ENCODE measurements around the gene DYSF.

The DYSF gene

GRCh38 chr2:71456617-71457016 is 3.3 kb downstream of the DYSF start:
- DNase-seq (ENCODE audit: low read depth): no peak

GRCh38 chr2:71457123-71457915 is 4.0 kb downstream of the DYSF start:
- DNase-seq (ENCODE audit: low read depth): no peak

- DNase-seq (ENCODE audit: low read depth): no peak
These were observed 4.6 kb downstream of the DYSF start for GRCh38 chr2:71457923-71458322.

GRCh38 chr2:71458413-71459083 is 5.2 kb downstream of the DYSF start:
- DNase-seq (ENCODE audit: low read depth): peak; percentile 24

GRCh38 chr2:71459084-71459431 is 5.7 kb downstream of the DYSF start:
- no peak for DNase-seq (ENCODE audit: low read depth)

GRCh38 chr2:71460056-71460455 is 6.7 kb downstream of the DYSF start:
- DNase-seq (ENCODE audit: low read depth): no peak

GRCh38 chr2:71460595-71461303 is 7.4 kb downstream of the DYSF start:
- DNase-seq (ENCODE audit: low read depth): no peak

- no peak for DNase-seq (ENCODE audit: low read depth)
These were observed 7.9 kb downstream of the DYSF start for GRCh38 chr2:71461304-71461671.

- no peak for DNase-seq (ENCODE audit: low read depth)
These were observed 8.8 kb downstream of the DYSF start for GRCh38 chr2:71462056-71462605.

- DNase-seq (ENCODE audit: low read depth): no peak
These were observed 9.4 kb downstream of the DYSF start for GRCh38 chr2:71462641-71463341.

GRCh38 chr2:71463342-71463654 is 9.9 kb downstream of the DYSF start:
- DNase-seq (ENCODE audit: low read depth): no peak

- DNase-seq (ENCODE audit: low read depth): no peak
These were observed 11.0 kb downstream of the DYSF start for GRCh38 chr2:71464389-71464788.

GRCh38 chr2:71465356-71465755 is 12.0 kb downstream of the DYSF start:
- DNase-seq (ENCODE audit: low read depth): no peak

- DNase-seq (ENCODE audit: low read depth): no peak
These were observed 12.6 kb downstream of the DYSF start for GRCh38 chr2:71465961-71466300.

GRCh38 chr2:71466301-71467179 is 13.2 kb downstream of the DYSF start:
- DNase-seq (ENCODE audit: low read depth): no peak

GRCh38 chr2:71467180-71467815 is 13.9 kb downstream of the DYSF start:
- no peak for DNase-seq (ENCODE audit: low read depth)

- DNase-seq (ENCODE audit: low read depth): no peak
These were observed 15.1 kb downstream of the DYSF start for GRCh38 chr2:71468279-71469015.

- DNase-seq (ENCODE audit: low read depth): no peak
These were observed 16.3 kb downstream of the DYSF start for GRCh38 chr2:71469403-71470398.

GRCh38 chr2:71471276-71471675 is 17.9 kb downstream of the DYSF start:
- DNase-seq (ENCODE audit: low read depth): no peak
